HepG2 (cell line): ENCODE measurements around the gene SHANK2. TPM values are rescaled to one million over a fixed set of nuclear protein-coding genes. Genes with fewer than 3 reads are reported as not detected.

Source experiments
- ATAC-seq: fragments of 200-7000 bp; cut with Tn5 transposase; 3 replicates; pipeline ENCODE4 v1.9.1; 2020; ENCODE audit warnings: mild to moderate bottlenecking, moderate library complexity
- BruUV-seq: library from RNA; stranded (reverse); fragments of 400-500 nt; replicated peaks from 2 replicates; lab custom pipeline; 2021; lab: Mats Ljungman, UMichigan
- CTCF ChIA-PET: fragments of 300-600 bp; formaldehyde crosslinking; extraction: SDS; loops from one replicate; lab custom pipeline; 2021; ENCODE audit warnings: low total read pairs, inconsistent platforms, low intra/inter-chr PET ratio; lab: Yijun Ruan, JAX
- POLR2A ChIA-PET: fragments of 350-600 bp; sonication (Branson Sonifier 250); formaldehyde crosslinking; loops from one replicate; lab custom pipeline; 2020; ENCODE audit warnings: antibody characterized with exemption, inconsistent platforms; lab: Yijun Ruan, JAX
- DNase-seq: peaks from one replicate; pipeline ENCODE4 v3.0.0-alpha.2; 2015; ENCODE audit warnings: low spot score
- FAIRE-seq: peaks from 3 replicates; lab custom pipeline; 2011; peaks lifted over from hg19 to GRCh38; lab: Jason Lieb, UNC
- H2AFZ ChIP-seq: one replicate; pipeline ENCODE4 v1.6.1; 2011; ENCODE audit warnings: low read length, inconsistent platforms
- H3K27ac ChIP-seq: fragments of 300-600 bp; 3 replicates; pipeline ENCODE4 v1.8.0; 2011; ENCODE audit warnings: mixed run types, mild to moderate bottlenecking, mixed read lengths, low read length, inconsistent platforms; ENCODE audit not compliant: insufficient read depth; ENCODE audit errors: extremely low read length
- H3K27me3 ChIP-seq, 2 experiments: fragments of 200-600 bp in 1 of 2; 2 replicates in 1 of 2; 3 replicates in 1 of 2; pipeline versions ENCODE4 v1.6.0 to v1.8.0; 2011; ENCODE audit warnings: low read length in 2 of 2, mild to moderate bottlenecking in 2 of 2, moderate library complexity in 2 of 2, inconsistent platforms in 1 of 2; ENCODE audit not compliant: insufficient read depth in 2 of 2, control insufficient read depth in 1 of 2
- H3K36me3 ChIP-seq, 2 experiments: fragments of 200-600 bp in 1 of 2; replicated peaks in 1 of 2; 2 replicates in 1 of 2; 3 replicates in 1 of 2; pipeline versions ENCODE4 v1.5.1 to v1.8.0; 2011; ENCODE audit warnings: low read length in 2 of 2, inconsistent platforms in 1 of 2; ENCODE audit not compliant: insufficient read depth in 2 of 2, control insufficient read depth in 1 of 2
- H3K4me1 ChIP-seq: 2 replicates; pipeline ENCODE4 v1.5.1; 2012; ENCODE audit warnings: low read length, inconsistent platforms; ENCODE audit not compliant: insufficient read depth
- H3K4me2 ChIP-seq: 2 replicates; pipeline ENCODE4 v1.6.0; 2011; ENCODE audit warnings: low read depth, low read length, inconsistent platforms
- H3K4me3 ChIP-seq, 3 experiments: fragments of 200-600 bp in 1 of 3; sonication (generic), shearing (Covaris generic) in 1 of 3; replicated peaks in 1 of 3; 2 replicates each; pipeline ENCODE4 v1.5.1; 2011 to 2016; ENCODE audit warnings: low read length in 3 of 3, inconsistent platforms in 2 of 3, low read depth in 2 of 3, mild to moderate bottlenecking in 2 of 3, control low read depth in 1 of 3, mixed read lengths in 1 of 3; ENCODE audit not compliant: insufficient read depth in 1 of 3
- H3K79me2 ChIP-seq: one replicate; pipeline ENCODE4 v1.6.1; 2011; ENCODE audit warnings: low read length, inconsistent platforms; ENCODE audit not compliant: insufficient read depth
- H3K9ac ChIP-seq: 2 replicates; pipeline ENCODE4 v1.6.0; 2011; ENCODE audit warnings: mild to moderate bottlenecking, low read depth, low read length, inconsistent platforms; ENCODE audit not compliant: insufficient read depth
- H3K9me3 ChIP-seq: 2 replicates; pipeline ENCODE4 v1.5.1; 2012; ENCODE audit warnings: mild to moderate bottlenecking, low read length
- H4K20me1 ChIP-seq: 2 replicates; pipeline ENCODE4 v1.6.0; 2011; ENCODE audit warnings: inconsistent platforms, mild to moderate bottlenecking, low read length, moderate library complexity; ENCODE audit not compliant: insufficient read depth
- FOXC1 ChIP-seq: sonication (generic); formaldehyde crosslinking; IDR thresholded peaks from 2 replicates; pipeline ENCODE4 v1.8.0; 2022; ENCODE audit warnings: mild to moderate bottlenecking, missing genetic modification reagents, borderline replicate concordance
- KAT8 ChIP-seq: IDR thresholded peaks from 2 replicates; pipeline ENCODE4 v1.6.1; 2016; ENCODE audit warnings: missing genetic modification reagents, missing compliant biosample characterization
- MIXL1 ChIP-seq: IDR thresholded peaks from 2 replicates; pipeline ENCODE4 v1.6.1; 2016
- MTA3 ChIP-seq: sonication (generic); formaldehyde crosslinking; IDR thresholded peaks from 2 replicates; pipeline ENCODE4 v1.4.0; 2020; ENCODE audit warnings: missing genetic modification reagents
- SP2 ChIP-seq: sonication (generic); formaldehyde crosslinking; IDR thresholded peaks from 2 replicates; pipeline ENCODE4 v1.5.1; 2020; ENCODE audit warnings: mild to moderate bottlenecking, missing genetic modification reagents
- SRSF9 ChIP-seq: fragments of 200-400 bp; formaldehyde crosslinking; IDR thresholded peaks from 2 replicates; pipeline ENCODE4 v1.6.1; 2018; ENCODE audit warnings: borderline replicate concordance, mild to moderate bottlenecking, low read depth, low read length; ENCODE audit not compliant: insufficient read depth, poor library complexity, severe bottlenecking
- TCF12 ChIP-seq, 2 experiments: fragments of 450-650 bp in 1 of 2; sonication (generic) in 1 of 2; formaldehyde crosslinking in 1 of 2; IDR thresholded peaks; 2 replicates each; pipeline versions ENCODE4 v1.6.1 to v1.8.0; 2017 to 2022; ENCODE audit warnings: antibody characterized with exemption in 1 of 2, mild to moderate bottlenecking in 1 of 2, missing genetic modification reagents in 1 of 2, moderate library complexity in 1 of 2
- ZMYM3 ChIP-seq: sonication (generic); formaldehyde crosslinking; IDR thresholded peaks from 2 replicates; pipeline ENCODE4 v1.5.1; 2020; ENCODE audit warnings: mild to moderate bottlenecking, missing genetic modification reagents
- ZNF768 ChIP-seq: sonication (generic); formaldehyde crosslinking; IDR thresholded peaks from 2 replicates; pipeline ENCODE4 v1.4.0; 2020; ENCODE audit warnings: missing genetic modification reagents
- ZNF782 ChIP-seq: sonication (generic); formaldehyde crosslinking; IDR thresholded peaks from 2 replicates; pipeline ENCODE4 v1.4.0; 2020; ENCODE audit warnings: missing genetic modification reagents, mild to moderate bottlenecking, borderline replicate concordance
- WGBS: methylation state at CpG from one replicate; pipeline ENCODE4 v1.1.6; 2017; ENCODE audit warnings: low lambda C conversion rate; 5-methylcytosine and 5-hydroxymethylcytosine counted together
- in situ Hi-C: cut with HindIII; loops from 2 replicates; pipeline ENCODE4 v1.10.0; 2017; ENCODE audit warnings: low pct_unique_long_range_greater_than_20kb; ENCODE audit not compliant: extremely low pct_ligation_motif_present
- intact Hi-C: fragments of 100-400 bp; cut with micrococcal nuclease; formaldehyde crosslinking; loops from one replicate; pipeline ENCODE4 v1.10.0; 2022; ENCODE audit not compliant: unreplicated experiment
- polyA plus RNA-seq, 8 experiments: library from polyadenylated mRNA; depleted of rRNA in 3 of 8; stranded (reverse) in 7 of 8; unstranded in 1 of 8; fragments of >200 nt; fragmentation: Illumina TruSeq in 4 of 8; extraction: Trizol in 4 of 8; gene quantifications; 2 replicates each; pipeline versions ENCODE4 v1.2.1 to v1.2.3, GENCODE V29; 2011 to 2016; ENCODE audit warnings: low read depth in 4 of 8, missing spikeins in 1 of 8, mixed read lengths in 1 of 8; ENCODE audit not compliant: insufficient read depth in 1 of 8
- total RNA-seq, 5 experiments: library from RNA; depleted of rRNA; stranded (reverse); fragments of >200 nt; fragmentation: Illumina TruSeq; extraction: Trizol; gene quantifications; 2 replicates each; pipeline ENCODE4 v1.2.3, GENCODE V29; 2016; ENCODE audit warnings: low read depth in 1 of 5
- TF ChIP-seq, protein P1 (sequence below): sonication (generic); formaldehyde crosslinking; IDR thresholded peaks from 2 replicates; pipeline ENCODE4 v1.9.0; 2022; ENCODE audit warnings: low read depth, missing genetic modification reagents
- TF ChIP-seq, protein P2 (sequence below): sonication (generic); formaldehyde crosslinking; IDR thresholded peaks from 2 replicates; pipeline ENCODE4 v1.4.0; 2020; ENCODE audit warnings: mild to moderate bottlenecking, low read depth, missing genetic modification reagents

SHANK2 gene
- total and polyA plus RNA-seq, 2 of the 13 experiments (the other 11 are each of a cell fraction or from before 2014, with no cell fraction given), result 10.2 to 13.0 TPM

DNA sequence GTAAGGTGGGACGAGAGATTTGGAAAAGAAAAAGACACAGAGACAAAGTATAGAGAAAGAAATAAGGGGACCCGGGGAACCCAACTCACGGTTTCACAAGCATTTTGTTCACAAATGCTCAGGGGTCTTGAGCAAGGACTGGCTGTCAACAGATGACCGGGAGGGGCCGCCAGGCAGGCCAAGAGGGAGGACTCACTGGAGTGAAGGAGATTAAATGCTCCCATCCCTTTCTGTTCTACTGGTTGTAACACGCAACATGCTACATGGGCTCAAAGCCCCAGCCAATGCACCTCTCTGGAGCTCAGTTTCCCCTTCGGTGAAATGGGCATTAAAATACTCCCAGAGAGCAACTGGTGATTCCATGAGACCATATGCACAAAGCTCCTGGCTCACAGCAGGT lies 13.4 kb downstream of the SHANK2 start (continued):
- TF ChIP-seq, protein P1, sequence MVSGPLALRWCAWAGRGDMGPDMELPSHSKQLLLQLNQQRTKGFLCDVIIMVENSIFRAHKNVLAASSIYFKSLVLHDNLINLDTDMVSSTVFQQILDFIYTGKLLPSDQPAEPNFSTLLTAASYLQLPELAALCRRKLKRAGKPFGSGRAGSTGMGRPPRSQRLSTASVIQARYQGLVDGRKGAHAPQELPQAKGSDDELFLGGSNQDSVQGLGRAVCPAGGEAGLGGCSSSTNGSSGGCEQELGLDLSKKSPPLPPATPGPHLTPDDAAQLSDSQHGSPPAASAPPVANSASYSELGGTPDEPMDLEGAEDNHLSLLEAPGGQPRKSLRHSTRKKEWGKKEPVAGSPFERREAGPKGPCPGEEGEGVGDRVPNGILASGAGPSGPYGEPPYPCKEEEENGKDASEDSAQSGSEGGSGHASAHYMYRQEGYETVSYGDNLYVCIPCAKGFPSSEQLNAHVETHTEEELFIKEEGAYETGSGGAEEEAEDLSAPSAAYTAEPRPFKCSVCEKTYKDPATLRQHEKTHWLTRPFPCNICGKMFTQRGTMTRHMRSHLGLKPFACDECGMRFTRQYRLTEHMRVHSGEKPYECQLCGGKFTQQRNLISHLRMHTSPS (CRISPR knock-in tag), result no peak
- TF ChIP-seq, protein P2, sequence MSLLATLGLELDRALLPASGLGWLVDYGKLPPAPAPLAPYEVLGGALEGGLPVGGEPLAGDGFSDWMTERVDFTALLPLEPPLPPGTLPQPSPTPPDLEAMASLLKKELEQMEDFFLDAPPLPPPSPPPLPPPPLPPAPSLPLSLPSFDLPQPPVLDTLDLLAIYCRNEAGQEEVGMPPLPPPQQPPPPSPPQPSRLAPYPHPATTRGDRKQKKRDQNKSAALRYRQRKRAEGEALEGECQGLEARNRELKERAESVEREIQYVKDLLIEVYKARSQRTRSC (CRISPR knock-in tag), result no peak
- TF ChIP-seq FOXC1 (CRISPR knock-in tag) (no peak), SRSF9 (no peak), MIXL1 (CRISPR knock-in tag) (no peak), MTA3 (CRISPR knock-in tag) (no peak)

DNA sequence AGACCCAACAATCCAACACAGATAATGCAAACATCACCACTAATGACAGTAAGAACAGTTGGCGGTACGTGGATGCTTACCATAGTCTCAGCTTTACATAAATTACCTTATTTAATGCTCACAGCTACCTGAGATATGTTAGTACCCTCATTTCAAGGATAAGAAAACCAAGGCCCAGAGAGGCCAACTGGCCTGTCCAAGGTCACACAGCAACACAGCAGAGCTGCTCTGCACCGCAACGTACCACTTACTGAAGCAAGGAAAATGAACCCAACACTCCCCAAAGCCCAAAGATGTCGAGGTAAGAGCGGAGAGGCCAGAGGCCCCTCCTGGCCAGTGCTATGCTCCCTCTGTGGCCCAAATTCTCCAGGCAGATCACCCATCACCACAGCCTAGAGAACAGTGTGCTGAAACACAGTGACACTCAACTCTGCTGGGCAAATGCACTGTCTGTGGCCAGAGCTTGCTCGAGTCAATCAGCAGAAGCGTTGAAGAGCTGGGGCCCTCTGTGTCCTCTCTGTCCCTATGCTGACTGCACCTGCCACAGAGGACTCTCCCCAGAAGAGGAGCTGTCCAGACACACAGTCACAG lies 14.0 kb downstream of the SHANK2 start:
- FAIRE-seq (no peak), ATAC-seq (no peak), DNase-seq (no peak)
- Histone ChIP-seq H3K4me3 (no peak overlapping the region), H3K9ac (no peak overlapping the region), H3K79me2 (peaks cover 88% of the 10 kb centered on the region), H4K20me1 (peaks cover 8% of the 10 kb centered on the region; the same call in 1 of the 2 replicates), H2AFZ (no peak overlapping the region), H3K27me3 (no peaks in the 10 kb centered on the region), H3K9me3 (no peaks in the 10 kb centered on the region), H3K27ac (no peak overlapping the region)
- TF ChIP-seq SP2 (CRISPR knock-in tag), result no peak
- TF ChIP-seq TCF12 (IDR thresholded peaks at IDR 0.05), result no peak
- no peak for TF ChIP-seq TCF12 (CRISPR knock-in tag; IDR thresholded peaks at IDR 0.05)
- TF ChIP-seq ZNF782 (CRISPR knock-in tag), result no peak
- 0 out of 2 replicates have a peak, but pooled peaks have one; percentile 37 for TF ChIP-seq ZMYM3 (CRISPR knock-in tag)
- no peak for TF ChIP-seq KAT8 (CRISPR knock-in tag)
- peak; percentile 95 for TF ChIP-seq ZNF768
- TF ChIP-seq, all 625 proteins: peak for 2
- WGBS, result 100% methylated on average over 7 of the region's 8 CpGs
- BruUV-seq, result no TSS peak
- H3K36me3 ChIP-seq, result peaks cover 22 to 58% of the 10 kb centered on the region in 2 experiments
- in situ Hi-C loops, result no loop called here
- CTCF ChIA-PET, result no interaction called here
- POLR2A ChIA-PET, result interaction anchor here (4.5 kb wide), 1 partner anchor 14 kb away, joined by 55 read pairs; the partner anchor contains the start of gene SHANK2
- H3K4me2 ChIP-seq, result no peak overlapping the region
- intact Hi-C loops, result no loop called here
- peaks cover 49% of the 10 kb centered on the region for H3K4me1 ChIP-seq
